ENCODE data around the gene LKAAEAR1. TPM values are rescaled to one million over a fixed set of nuclear protein-coding genes. Genes with fewer than 3 reads are reported as not detected.
A peak's percentile ranks its signal among the peaks of the same experiment; 100 is the strongest.

Gene LKAAEAR1
- total and polyA plus RNA-seq, 2 of the 13 experiments (the other 11 are each of a cell fraction or from before 2014, with no cell fraction given): not detected

DNA sequence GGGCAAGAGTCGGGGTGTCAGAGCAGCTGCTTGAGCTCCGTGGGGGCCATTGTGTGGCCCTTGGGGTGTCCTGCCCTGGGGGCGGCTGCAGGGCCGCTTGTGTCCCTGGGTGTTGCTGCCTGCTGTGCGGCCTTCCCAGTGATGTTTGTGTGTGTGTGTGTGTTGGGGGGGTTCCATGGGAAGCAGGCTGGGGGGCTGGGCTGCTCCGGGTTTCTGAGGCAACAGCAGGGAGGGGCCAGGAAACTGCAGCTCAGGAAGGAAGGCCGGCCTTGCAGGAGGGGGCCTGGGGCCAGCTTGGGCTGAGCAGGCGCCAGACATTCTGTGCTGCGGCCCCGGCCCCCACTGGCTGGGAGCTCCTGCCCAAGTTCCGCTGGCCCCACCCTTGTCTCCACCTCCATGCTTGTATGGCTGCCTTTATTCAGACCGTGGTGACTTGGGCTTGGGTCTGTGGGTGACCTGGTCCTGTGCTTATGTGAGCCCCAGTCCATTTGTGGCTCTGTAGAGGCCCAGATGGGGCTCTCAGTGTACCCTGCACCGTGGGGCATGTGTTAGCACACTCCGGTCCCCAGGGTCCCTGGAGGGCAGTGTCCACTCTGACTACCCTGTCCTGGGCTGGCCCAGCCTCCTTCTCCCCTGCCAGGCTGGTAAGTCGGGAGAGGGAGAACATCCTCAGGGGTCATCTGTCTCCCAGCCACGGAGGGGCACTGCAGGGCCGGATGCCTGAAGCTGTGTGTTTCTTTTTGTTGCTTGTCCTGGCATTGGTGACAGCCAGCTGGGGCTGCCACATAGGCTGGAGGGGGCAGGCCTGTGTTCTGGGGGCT lies 30.1 kb downstream of the LKAAEAR1 start (continued):
- TF ChIP-seq ZNF547 (CRISPR knock-in tag; IDR thresholded peaks at IDR 0.05): no peak; the same call in 1 of the 2 replicates
- TF ChIP-seq ZNF441 (CRISPR knock-in tag; IDR thresholded peaks at IDR 0.05; ENCODE audit: borderline replicate concordance): peak; percentile 78
- TF ChIP-seq, protein P1, sequence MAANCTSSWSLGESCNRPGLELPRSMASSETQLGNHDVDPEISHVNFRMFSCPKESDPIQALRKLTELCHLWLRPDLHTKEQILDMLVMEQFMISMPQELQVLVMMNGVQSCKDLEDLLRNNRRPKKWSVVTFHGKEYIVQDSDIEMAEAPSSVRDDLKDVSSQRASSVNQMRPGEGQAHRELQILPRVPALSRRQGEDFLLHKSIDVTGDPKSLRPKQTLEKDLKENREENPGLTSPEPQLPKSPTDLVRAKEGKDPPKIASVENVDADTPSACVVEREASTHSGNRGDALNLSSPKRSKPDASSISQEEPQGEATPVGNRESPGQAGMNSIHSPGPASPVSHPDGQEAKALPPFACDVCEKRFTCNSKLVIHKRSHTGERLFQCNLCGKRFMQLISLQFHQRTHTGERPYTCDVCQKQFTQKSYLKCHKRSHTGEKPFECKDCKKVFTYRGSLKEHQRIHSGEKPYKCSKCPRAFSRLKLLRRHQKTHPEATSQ (CRISPR knock-in tag; IDR thresholded peaks at IDR 0.05; ENCODE audit: borderline replicate concordance): no peak
- no peak for TF ChIP-seq SMARCC2 (IDR thresholded peaks at IDR 0.05)
- TF ChIP-seq, protein P2, sequence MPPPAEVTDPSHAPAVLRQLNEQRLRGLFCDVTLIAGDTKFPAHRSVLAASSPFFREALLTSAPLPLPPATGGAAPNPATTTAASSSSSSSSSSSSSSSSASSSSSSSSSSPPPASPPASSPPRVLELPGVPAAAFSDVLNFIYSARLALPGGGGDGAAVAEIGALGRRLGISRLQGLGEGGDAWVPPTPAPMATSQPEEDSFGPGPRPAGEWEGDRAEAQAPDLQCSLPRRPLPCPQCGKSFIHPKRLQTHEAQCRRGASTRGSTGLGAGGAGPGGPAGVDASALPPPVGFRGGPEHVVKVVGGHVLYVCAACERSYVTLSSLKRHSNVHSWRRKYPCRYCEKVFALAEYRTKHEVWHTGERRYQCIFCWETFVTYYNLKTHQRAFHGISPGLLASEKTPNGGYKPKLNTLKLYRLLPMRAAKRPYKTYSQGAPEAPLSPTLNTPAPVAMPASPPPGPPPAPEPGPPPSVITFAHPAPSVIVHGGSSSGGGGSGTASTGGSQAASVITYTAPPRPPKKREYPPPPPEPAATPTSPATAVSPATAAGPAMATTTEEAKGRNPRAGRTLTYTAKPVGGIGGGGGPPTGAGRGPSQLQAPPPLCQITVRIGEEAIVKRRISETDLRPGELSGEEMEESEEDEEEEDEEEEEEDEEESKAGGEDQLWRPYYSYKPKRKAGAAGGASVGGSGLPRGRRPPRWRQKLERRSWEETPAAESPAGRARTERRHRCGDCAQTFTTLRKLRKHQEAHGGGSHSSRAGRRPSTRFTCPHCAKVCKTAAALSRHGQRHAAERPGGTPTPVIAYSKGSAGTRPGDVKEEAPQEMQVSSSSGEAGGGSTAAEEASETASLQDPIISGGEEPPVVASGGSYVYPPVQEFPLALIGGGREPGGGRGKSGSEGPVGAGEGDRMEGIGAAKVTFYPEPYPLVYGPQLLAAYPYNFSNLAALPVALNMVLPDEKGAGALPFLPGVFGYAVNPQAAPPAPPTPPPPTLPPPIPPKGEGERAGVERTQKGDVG (CRISPR knock-in tag; IDR thresholded peaks at IDR 0.05; ENCODE audit: borderline replicate concordance): no peak
- no peak; the same call in 1 of the 2 replicates for TF ChIP-seq ZBTB38 (CRISPR knock-in tag; IDR thresholded peaks at IDR 0.05)
- 0 out of 2 replicates have a peak, but pooled peaks have one; percentile 12 for TF ChIP-seq SIX4 (CRISPR knock-in tag; IDR thresholded peaks at IDR 0.05)
- TF ChIP-seq ZBTB39 (CRISPR knock-in tag; IDR thresholded peaks at IDR 0.05): peak; percentile 86; the same call in 1 of the 2 replicates
- TF ChIP-seq, protein P3, sequence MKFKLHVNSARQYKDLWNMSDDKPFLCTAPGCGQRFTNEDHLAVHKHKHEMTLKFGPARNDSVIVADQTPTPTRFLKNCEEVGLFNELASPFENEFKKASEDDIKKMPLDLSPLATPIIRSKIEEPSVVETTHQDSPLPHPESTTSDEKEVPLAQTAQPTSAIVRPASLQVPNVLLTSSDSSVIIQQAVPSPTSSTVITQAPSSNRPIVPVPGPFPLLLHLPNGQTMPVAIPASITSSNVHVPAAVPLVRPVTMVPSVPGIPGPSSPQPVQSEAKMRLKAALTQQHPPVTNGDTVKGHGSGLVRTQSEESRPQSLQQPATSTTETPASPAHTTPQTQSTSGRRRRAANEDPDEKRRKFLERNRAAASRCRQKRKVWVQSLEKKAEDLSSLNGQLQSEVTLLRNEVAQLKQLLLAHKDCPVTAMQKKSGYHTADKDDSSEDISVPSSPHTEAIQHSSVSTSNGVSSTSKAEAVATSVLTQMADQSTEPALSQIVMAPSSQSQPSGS (CRISPR knock-in tag; IDR thresholded peaks at IDR 0.05): peak; percentile 82
- TF ChIP-seq ZNF513 (CRISPR knock-in tag; conservative IDR thresholded peaks at IDR 0.05): 0 out of 2 replicates have a peak, but pooled peaks have one; percentile 81
- no peak for TF ChIP-seq FIP1L1 (IDR thresholded peaks at IDR 0.05; ENCODE audit: borderline replicate concordance, insufficient read depth, low read depth, low read length)
- peak; percentile 66 for TF ChIP-seq SALL2 (CRISPR knock-in tag; IDR thresholded peaks at IDR 0.05)
- peak; percentile 86 for TF ChIP-seq POLR2G (IDR thresholded peaks at IDR 0.05; ENCODE audit: low read depth, low read length)
- TF ChIP-seq, protein P4, sequence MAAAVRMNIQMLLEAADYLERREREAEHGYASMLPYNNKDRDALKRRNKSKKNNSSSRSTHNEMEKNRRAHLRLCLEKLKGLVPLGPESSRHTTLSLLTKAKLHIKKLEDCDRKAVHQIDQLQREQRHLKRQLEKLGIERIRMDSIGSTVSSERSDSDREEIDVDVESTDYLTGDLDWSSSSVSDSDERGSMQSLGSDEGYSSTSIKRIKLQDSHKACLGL (CRISPR knock-in tag; IDR thresholded peaks at IDR 0.05): peak; percentile 81
- TF ChIP-seq, protein P5, sequence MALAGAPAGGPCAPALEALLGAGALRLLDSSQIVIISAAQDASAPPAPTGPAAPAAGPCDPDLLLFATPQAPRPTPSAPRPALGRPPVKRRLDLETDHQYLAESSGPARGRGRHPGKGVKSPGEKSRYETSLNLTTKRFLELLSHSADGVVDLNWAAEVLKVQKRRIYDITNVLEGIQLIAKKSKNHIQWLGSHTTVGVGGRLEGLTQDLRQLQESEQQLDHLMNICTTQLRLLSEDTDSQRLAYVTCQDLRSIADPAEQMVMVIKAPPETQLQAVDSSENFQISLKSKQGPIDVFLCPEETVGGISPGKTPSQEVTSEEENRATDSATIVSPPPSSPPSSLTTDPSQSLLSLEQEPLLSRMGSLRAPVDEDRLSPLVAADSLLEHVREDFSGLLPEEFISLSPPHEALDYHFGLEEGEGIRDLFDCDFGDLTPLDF (CRISPR knock-in tag; IDR thresholded peaks at IDR 0.05): no peak

All from HepG2 (cell line).